NK-92 (cell line): ENCODE measurements around the gene POLR2H.

Experiments used
- DNase-seq: peaks from one replicate; lab custom pipeline; 2025; ENCODE audit not compliant: unreplicated experiment; lab: John Stamatoyannopoulos, UW

POLR2H gene

DNA sequence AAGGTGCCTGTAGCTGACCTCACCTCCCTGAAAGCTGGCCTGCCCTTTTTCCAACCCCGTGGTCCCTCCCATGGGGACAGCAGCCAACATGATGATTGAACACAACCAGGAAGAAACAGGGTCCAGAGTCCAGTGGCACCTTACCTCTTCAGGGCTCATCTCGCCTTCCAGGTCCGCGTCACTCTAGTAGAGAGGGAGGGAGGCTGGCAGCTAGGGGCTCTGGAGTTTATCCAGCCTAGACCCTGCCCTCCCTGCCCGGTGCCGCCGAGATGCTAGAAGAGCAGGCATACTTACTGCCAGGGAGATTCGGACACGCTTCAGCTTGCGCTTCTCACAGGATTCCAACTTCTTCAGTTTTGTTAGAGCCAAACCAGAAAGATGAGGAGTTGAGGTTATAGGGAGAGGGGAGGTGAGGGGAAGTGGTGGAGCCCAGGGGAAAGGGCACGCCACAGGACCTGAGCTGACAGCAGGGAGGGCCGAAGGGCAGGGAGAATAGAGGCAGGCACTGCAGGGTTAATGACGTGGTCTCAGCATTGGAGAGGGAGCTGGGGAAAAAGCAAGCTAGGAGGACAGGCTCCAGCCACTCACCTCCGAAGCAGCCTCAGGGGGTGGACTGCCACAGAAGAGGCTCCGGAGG, 9.2 kb upstream of the POLR2H start:
- no peak for DNase-seq

DNA sequence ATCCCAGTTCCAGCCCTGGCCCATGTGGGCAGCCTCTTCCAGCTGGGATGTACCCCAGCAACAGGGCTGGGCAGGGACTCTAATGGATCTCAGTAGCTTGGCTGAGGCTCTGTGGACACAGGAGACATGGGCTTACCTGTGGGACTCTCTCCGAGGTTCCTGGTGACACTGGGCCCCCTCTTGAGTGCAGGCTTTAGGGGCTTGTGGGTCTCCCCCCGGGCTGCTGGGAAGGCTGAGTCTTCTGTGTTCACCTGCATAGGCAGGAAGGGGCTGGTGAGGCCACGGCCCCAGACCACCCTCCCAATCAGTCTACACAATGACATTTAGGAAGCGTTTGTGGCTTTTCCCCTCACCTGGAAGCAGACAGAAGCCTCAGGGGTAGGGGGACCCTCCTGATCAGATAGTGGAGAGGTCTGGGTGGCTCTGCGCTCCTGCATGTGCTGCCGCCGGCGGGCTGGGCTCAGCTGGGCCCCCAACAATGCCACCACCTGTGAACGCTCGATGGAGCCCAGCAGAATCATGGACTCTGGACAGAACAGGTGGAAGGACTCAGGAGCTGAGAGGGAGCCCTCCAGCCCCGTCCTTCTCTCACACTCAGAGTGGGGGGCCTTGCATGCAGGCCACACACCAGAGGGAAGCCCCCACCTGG, 8.5 kb upstream of the POLR2H start:
- DNase-seq: no peak

GRCh38 chr3:184353546-184353941, 8.0 kb upstream of the POLR2H start:
- no peak for DNase-seq

GRCh38 chr3:184354121-184354728, 7.3 kb upstream of the POLR2H start:
- no peak for DNase-seq

- DNase-seq: no peak
These were observed 6.8 kb upstream of the POLR2H start for GRCh38 chr3:184354754-184355153.

- no peak for DNase-seq
These were observed 6.1 kb upstream of the POLR2H start for GRCh38 chr3:184355261-184356040.

GRCh38 chr3:184357248-184358123, 4.0 kb upstream of the POLR2H start:
- DNase-seq: no peak

DNA sequence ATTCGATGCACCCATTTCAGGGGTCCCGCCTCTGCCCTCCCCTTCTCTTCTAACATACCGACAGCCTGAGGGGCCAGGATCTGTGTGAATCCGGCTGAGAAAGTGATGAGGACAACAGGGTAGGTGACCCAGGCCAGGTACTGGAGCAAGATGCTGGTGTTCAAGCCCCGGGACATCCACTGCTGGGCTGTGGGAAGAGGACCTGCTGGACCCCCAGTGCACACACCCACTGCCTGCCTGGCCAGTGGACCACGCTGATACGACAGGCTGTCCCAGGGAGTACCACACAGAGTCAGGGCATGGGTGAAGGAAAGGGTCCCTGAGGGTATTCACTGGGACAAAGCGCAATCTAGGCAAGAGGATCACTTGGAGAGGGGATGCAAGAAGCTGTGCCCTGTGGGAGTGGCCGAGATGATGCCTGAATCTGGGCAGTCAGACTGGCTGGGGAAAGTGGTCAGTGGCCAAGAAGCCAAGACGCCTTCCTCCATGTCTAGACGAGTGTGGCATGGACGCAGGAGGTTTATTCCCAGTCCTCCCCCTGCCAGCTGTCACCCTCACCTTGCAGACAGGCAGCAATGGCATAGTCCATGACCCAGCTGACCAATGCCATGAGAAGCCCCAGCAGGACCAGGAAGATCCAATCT, 3.3 kb upstream of the POLR2H start:
- DNase-seq: no peak

DNA sequence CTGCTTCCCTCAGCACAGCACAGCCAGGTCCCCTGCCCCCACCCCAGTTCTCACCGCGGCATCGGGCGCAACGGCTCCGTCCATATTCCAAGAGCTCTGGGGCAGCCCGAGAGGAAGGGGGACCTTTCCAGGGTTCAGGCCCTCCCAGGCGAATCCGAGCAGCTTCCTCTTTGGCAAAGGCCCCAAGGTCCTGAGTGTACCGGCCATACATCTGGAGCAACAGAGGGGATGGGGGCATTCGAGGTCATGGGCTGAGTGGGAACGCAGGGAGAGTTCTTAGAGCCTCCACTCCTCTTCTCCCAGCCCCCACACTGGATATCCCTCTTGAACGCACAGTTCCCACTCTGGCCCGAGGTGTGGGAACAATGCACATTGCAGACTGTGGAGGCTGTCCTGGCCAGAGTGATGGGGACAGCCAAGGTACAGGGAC, 2.6 kb upstream of the POLR2H start:
- DNase-seq: no peak

DNA sequence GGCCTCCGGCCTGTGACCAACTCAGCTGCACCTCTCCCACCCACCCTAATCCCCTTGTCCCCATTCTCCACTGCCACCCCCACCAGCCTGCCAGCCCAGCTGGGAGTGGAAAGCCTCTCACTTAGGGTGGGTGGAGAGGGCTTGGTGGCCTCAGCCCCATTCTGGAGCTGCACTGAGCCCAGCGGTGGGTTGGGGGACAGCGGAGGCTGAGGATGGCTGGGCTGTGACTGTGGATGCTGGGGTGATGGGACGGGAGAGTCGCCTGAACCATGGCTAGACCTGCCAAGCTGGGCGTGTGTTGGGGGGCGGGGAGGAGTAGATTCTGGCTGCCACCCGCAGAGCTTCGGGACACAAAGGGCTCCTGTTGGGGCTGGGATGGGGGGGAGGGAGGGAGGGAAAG, 1.9 kb upstream of the POLR2H start:
- no peak for DNase-seq

DNA sequence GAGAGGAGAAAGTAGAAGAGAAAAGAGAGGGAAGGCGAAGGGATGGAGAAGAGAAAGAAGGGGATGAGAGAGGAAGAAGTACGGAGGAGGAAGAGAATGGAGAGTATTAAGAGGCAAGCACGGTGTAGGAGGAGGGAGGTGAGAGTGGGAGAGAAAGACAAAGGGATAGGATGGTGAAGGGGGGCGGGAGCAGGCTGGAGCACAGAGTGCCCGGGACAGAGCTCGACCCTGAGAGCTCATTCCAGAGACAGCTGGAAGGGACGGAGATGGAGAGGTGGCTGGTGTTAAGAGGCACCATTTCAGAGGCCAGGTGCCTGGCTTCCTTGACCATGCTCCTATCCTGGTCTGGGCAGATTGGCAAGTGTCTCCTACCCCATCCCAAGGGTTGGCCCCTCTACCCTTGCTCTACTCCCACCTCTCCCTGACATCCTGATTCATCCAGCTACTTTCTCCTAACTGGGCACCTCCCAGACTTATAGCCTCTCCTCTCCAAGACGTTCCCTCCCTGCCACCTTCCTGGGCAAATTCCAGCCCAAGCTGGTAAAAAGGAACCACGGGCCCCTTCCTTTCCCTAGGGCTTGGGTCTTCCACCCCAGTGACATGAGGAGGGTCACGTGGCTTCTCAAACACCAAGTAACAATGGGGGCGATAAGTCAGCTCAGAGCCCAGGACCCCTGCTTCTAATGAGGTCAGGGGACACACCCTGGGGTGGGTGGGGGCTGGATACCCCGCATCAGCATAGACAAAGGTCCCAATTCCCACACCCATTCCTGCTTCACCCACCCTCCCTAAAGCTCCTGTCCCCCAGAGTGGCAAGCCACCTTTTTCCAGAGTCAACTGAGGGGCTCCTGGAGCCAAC, 1.2 kb upstream of the POLR2H start:
- DNase-seq: no peak

DNA sequence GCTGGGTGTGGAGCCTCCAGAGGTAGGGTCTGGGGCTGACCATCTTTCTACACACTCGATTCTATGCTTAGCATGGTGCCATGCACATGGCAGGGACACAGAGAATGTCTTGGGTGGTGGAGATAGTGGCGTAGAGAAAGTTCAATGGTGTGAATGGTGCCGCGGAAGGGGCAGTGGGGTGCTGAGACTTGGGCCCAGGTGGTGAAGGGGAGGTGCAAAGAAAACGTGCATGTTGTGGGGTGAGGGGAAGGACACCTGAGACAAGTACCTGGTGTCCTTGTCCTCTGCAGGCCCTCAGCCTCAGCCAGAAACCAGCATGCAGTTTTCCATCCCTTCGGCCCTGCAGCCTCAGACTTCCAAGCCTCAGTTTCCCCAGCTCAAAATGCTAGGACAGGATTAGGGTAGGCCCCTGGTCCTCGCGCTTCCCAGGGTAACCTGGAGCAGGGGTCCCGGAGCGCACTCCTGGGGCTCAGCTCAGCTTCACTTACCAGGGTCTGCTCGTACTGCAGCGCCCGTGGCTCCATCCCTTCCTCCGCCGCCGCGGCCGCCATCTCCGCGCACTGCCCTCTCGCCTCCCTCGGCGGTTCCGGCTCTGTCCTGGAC, 480 bp upstream of the POLR2H start:
- no peak for DNase-seq

GRCh38 chr3:184361932-184362667, 590 bp downstream of the POLR2H start:
- DNase-seq: no peak

DNA sequence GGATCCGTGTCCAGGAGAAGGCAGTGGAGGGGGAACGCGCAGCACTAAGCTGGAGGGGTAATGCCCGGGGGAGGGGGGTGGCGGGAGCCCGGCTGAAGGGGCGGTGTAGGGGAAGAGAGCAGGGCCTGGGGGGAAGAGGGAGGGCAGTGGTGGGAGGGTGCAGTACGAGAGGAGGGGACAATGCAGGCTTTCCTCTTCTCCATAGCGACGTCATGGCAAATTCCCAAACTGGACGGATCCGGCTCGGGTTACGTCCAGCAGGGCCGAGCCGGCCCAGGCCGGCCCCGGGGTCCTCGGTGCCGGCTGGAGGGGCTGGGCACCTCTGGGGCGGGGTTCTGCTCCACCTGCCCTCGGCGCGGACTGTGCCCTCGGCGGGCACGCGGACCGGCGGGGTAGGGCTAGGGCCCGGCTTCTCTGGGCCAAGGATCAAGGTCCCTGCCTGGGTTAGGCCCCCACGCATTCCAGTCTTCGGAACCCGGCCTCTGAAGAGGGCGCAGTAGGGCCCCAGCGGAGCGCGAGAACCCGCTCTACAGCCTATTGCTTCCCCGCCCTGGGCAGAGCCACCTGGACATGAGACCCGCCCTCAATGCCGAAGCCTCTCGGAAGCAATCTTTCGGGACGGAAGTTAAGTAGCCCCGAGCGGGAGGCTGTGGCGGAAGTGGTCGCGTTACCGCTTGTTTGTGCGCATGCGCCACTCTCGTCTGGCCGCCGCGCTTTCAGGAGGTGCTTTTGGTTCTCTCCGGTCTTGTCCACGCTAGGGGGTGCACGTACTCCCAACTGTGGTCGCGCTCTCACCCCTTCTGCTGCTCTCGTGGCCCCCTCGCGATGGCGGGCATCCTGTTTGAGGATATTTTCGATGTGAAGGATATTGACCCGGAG, 1.4 kb downstream of the POLR2H start:
- DNase-seq: peak; percentile 80

DNA sequence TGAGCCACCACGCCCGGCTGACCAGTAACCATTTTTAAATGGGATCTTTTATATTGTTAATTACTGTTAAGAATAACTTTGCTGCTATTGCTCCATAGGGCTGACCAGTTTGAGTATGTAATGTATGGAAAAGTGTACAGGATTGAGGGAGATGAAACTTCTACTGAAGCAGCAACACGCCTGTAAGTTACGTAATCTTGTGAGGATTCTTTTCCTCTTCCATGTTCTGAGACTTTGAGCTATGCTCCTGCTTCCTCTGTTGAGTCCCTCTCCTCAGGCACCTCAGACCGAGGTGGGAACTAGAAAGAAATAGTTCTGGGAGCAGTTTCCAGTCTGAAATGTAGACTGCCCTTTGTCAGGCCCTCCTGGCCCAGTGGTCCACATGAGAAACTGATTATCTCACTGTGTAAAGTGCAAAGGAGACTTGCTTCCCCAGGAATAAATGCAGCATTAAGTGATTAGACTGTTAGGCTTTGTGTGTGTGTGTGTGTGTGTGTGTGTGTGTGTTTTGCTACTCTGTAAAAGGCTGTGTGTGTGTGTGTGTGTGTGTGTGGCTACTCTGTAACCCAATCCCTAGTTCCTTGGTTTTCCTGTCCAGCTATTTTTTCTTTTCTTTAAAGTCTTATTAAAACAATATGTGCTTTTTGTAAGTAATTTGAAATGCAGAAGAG, 5.2 kb downstream of the POLR2H start:
- DNase-seq: no peak

- DNase-seq: no peak
These were observed 6.6 kb downstream of the POLR2H start for GRCh38 chr3:184368116-184368515.
